Measurements from ENCODE around the gene ZCCHC17. TPM values are rescaled to one million over a fixed set of nuclear protein-coding genes. Genes with fewer than 3 reads are reported as not detected.
"Not testable (repeated sequence)": the region's sequence is repeated elsewhere in the genome, so short reads cannot be mapped to it uniquely, and the experiment has no call there.

The ZCCHC17 gene
- total RNA-seq, 1 experiment from 2014 or later, result 29.3 TPM

- no peaks in the 10 kb centered on the region for H3K4me1 Mint-ChIP-seq (ENCODE audit: insufficient read depth, unreplicated experiment)
Measured at GRCh38 chr1:31382379-31382989, 85.7 kb downstream of the ZCCHC17 start.

DNA sequence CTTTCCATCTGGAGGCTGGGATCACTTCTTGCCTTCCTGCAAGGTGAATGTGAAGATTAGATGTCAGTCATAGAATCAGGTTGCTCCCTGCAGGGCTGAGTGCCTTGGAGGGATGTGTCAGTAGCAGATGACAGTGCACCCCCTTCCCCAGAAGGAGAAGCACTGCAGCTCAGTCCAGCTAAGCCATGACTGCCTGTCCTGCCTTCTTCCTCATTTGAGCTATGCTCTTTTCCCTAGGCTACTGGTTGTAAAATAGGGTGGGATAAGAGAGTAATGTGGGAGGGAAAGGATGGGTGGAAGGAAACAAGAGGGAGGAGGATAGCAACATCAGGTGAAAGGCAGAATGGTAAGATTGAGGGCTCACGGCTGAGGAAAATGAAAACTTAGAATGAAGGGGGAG lies 87.1 kb downstream of the ZCCHC17 start:
- CTCF ChIA-PET, result interaction anchor here (0.9 to 1.9 kb wide), 4 partner anchors 11 to 199 kb away, joined by 3 to 8 read pairs (median 4); no protein-coding TSS in a partner anchor
- Mint-ChIP-seq H3K9me3 (ENCODE audit: unreplicated experiment) (no peaks in the 10 kb centered on the region), H3K36me3 (ENCODE audit: insufficient read depth, unreplicated experiment) (no peaks in the 10 kb centered on the region), H3K27ac (ENCODE audit: low read depth, unreplicated experiment) (no peak overlapping the region), H3K4me3 (ENCODE audit: unreplicated experiment) (no peak overlapping the region), H3K27me3 (ENCODE audit: insufficient read depth, unreplicated experiment) (no peaks in the 10 kb centered on the region), H3K4me1 (ENCODE audit: insufficient read depth, unreplicated experiment) (no peaks in the 10 kb centered on the region)
- intact Hi-C loops (cut with micrococcal nuclease), result no loop called here
- no peak for TF ChIP-seq CTCF (IDR thresholded peaks at IDR 0.05; ENCODE audit: unreplicated experiment)
- POLR2A ChIA-PET, result no interaction called here
- DNase-seq (ENCODE audit: unreplicated experiment), result no peak
- BruUV-seq (replicated peaks), result no TSS peak

More at GRCh38 chr1:31382379-31382989, 85.7 kb downstream of the ZCCHC17 start:
- POLR2A ChIA-PET, result no interaction called here
- BruUV-seq (replicated peaks), result no TSS peak
- DNase-seq (ENCODE audit: unreplicated experiment), result no peak
- H3K9me3 Mint-ChIP-seq (ENCODE audit: unreplicated experiment), result no peaks in the 10 kb centered on the region
- H3K36me3 Mint-ChIP-seq (ENCODE audit: insufficient read depth, unreplicated experiment), result peaks cover 5% of the 10 kb centered on the region
- CTCF ChIA-PET, result interaction anchor here (0.8 kb wide), 1 partner anchor 197 kb away, joined by 3 read pairs; no protein-coding TSS in a partner anchor
- no peaks in the 10 kb centered on the region for H3K27me3 Mint-ChIP-seq (ENCODE audit: insufficient read depth, unreplicated experiment)
- TF ChIP-seq CTCF (IDR thresholded peaks at IDR 0.05; ENCODE audit: unreplicated experiment), result no peak
- H3K27ac Mint-ChIP-seq (ENCODE audit: low read depth, unreplicated experiment), result no peak overlapping the region
- no peak overlapping the region for H3K4me3 Mint-ChIP-seq (ENCODE audit: unreplicated experiment)
- intact Hi-C loops (cut with micrococcal nuclease), result no loop called here

GRCh38 chr1:31386576-31387243 lies 89.9 kb downstream of the ZCCHC17 start:
- H3K36me3 Mint-ChIP-seq (ENCODE audit: insufficient read depth, unreplicated experiment); H3K27me3 Mint-ChIP-seq (ENCODE audit: insufficient read depth, unreplicated experiment); H3K4me1 Mint-ChIP-seq (ENCODE audit: insufficient read depth, unreplicated experiment); H3K27ac Mint-ChIP-seq (ENCODE audit: low read depth, unreplicated experiment); H3K9me3 Mint-ChIP-seq (ENCODE audit: unreplicated experiment); intact Hi-C loops (cut with micrococcal nuclease); H3K4me3 Mint-ChIP-seq (ENCODE audit: unreplicated experiment); POLR2A ChIA-PET; DNase-seq (ENCODE audit: unreplicated experiment); BruUV-seq (replicated peaks): not testable (repeated sequence)
- CTCF ChIA-PET, result interaction anchor here (0.6 to 1.4 kb wide), 5 partner anchors 8 to 203 kb away, joined by 3 to 5 read pairs (median 3); partner anchors contain the start of genes SNRNP40 and ZCCHC17

DNA sequence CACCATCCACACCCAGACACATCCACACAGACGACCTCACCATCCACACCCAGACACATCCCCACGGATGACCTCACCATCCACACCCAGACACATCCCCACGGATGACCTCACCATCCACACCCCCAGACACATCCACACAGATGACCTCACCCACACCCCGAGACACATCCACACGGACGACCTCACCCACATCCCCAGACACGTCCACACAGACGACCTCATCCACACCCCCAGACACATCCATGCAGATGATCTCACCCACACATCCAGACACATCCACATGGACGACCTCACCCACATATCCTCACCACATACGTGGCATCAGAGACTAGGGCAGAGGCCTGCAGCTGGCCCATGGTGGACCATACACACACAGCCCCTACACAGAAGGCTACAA lies 90.8 kb downstream of the ZCCHC17 start:
- H3K27me3 Mint-ChIP-seq (ENCODE audit: insufficient read depth, unreplicated experiment), result no peaks in the 10 kb centered on the region
- no peaks in the 10 kb centered on the region for H3K4me1 Mint-ChIP-seq (ENCODE audit: insufficient read depth, unreplicated experiment)
- no peak for TF ChIP-seq CTCF (IDR thresholded peaks at IDR 0.05; ENCODE audit: unreplicated experiment)
- BruUV-seq (replicated peaks), result no TSS peak
- CTCF ChIA-PET, result interaction anchor here (0.6 kb wide), 1 partner anchor 219 kb away, joined by 3 read pairs; no protein-coding TSS in a partner anchor
- no peak overlapping the region for H3K4me3 Mint-ChIP-seq (ENCODE audit: unreplicated experiment)
- no peaks in the 10 kb centered on the region for H3K9me3 Mint-ChIP-seq (ENCODE audit: unreplicated experiment)
- intact Hi-C loops (cut with micrococcal nuclease), result no loop called here
- POLR2A ChIA-PET, result no interaction called here
- H3K27ac Mint-ChIP-seq (ENCODE audit: low read depth, unreplicated experiment), result no peak overlapping the region
- no peaks in the 10 kb centered on the region for H3K36me3 Mint-ChIP-seq (ENCODE audit: insufficient read depth, unreplicated experiment)
- DNase-seq (ENCODE audit: unreplicated experiment), result no peak
